Activated naive CD8-positive, alpha-beta T cell treated with anti-CD3 and anti-CD28 coated beads for 36 hours (primary cell): ENCODE measurements around the gene POLR1B. TPM values are rescaled to one million over a fixed set of nuclear protein-coding genes. Genes with fewer than 3 reads are reported as not detected.
"Not testable (repeated sequence)": the region's sequence is repeated elsewhere in the genome, so short reads cannot be mapped to it uniquely, and the experiment has no call there.

Experiments used
- DNase-seq: peaks from one replicate; pipeline ENCODE4 v3.0.0; 2021
- H3K27ac Mint-ChIP-seq: one replicate; pipeline ENCODE4 v1.8.0; 2022; ENCODE audit warnings: mild to moderate bottlenecking, moderate library complexity, mixed read lengths
- H3K27me3 Mint-ChIP-seq: one replicate; pipeline ENCODE4 v1.8.0; 2022; ENCODE audit warnings: mild to moderate bottlenecking, mixed read lengths
- H3K36me3 Mint-ChIP-seq: one replicate; pipeline ENCODE4 v1.8.0; 2021; ENCODE audit warnings: mild to moderate bottlenecking, mixed read lengths
- H3K4me1 Mint-ChIP-seq: one replicate; pipeline ENCODE4 v1.8.0; 2021; ENCODE audit warnings: mixed read lengths
- H3K4me3 Mint-ChIP-seq: one replicate; pipeline ENCODE4 v1.8.0; 2022; ENCODE audit warnings: mild to moderate bottlenecking, moderate library complexity, mixed read lengths
- H3K9me3 Mint-ChIP-seq: one replicate; pipeline ENCODE4 v1.8.0; 2022; ENCODE audit warnings: mixed read lengths
- total RNA-seq, 2 experiments: library from RNA; stranded (reverse); gene quantifications; one replicate each; pipeline ENCODE4 v1.2.3, GENCODE V29; 2021

POLR1B gene
- total RNA-seq, 2 experiments from 2014 or later = 71.2 to 80.8 TPM

- no peak overlapping the region for H3K4me3 Mint-ChIP-seq
- no peaks in the 10 kb centered on the region for H3K27me3 Mint-ChIP-seq
- no peaks in the 10 kb centered on the region for H3K36me3 Mint-ChIP-seq
- H3K27ac Mint-ChIP-seq = no peak overlapping the region
- H3K4me1 Mint-ChIP-seq = no peaks in the 10 kb centered on the region
- DNase-seq = no peak
- no peaks in the 10 kb centered on the region for H3K9me3 Mint-ChIP-seq
Measured at GRCh38 chr2:112605926-112606325, 63.7 kb downstream of the POLR1B start.

GRCh38 chr2:112606547-112606946, 64.3 kb downstream of the POLR1B start:
- no peaks in the 10 kb centered on the region for H3K4me1 Mint-ChIP-seq
- H3K36me3 Mint-ChIP-seq = no peaks in the 10 kb centered on the region
- no peaks in the 10 kb centered on the region for H3K9me3 Mint-ChIP-seq
- DNase-seq = no peak
- no peak overlapping the region for H3K27ac Mint-ChIP-seq
- no peak overlapping the region for H3K4me3 Mint-ChIP-seq
- no peaks in the 10 kb centered on the region for H3K27me3 Mint-ChIP-seq

- Mint-ChIP-seq H3K36me3 (no peaks in the 10 kb centered on the region), H3K9me3 (no peaks in the 10 kb centered on the region), H3K4me1 (no peaks in the 10 kb centered on the region), H3K27me3 (no peaks in the 10 kb centered on the region), H3K27ac (no peak overlapping the region), H3K4me3 (no peak overlapping the region)
- no peak for DNase-seq
Measured at GRCh38 chr2:112607680-112608438, 65.6 kb downstream of the POLR1B start.

GRCh38 chr2:112609320-112609719, 67.1 kb downstream of the POLR1B start:
- not testable (repeated sequence) for H3K27me3 Mint-ChIP-seq, H3K36me3 Mint-ChIP-seq, H3K9me3 Mint-ChIP-seq, H3K4me1 Mint-ChIP-seq, H3K4me3 Mint-ChIP-seq, DNase-seq, H3K27ac Mint-ChIP-seq

- not testable (repeated sequence) for H3K4me1 Mint-ChIP-seq, DNase-seq, H3K27ac Mint-ChIP-seq, H3K9me3 Mint-ChIP-seq, H3K27me3 Mint-ChIP-seq, H3K4me3 Mint-ChIP-seq, H3K36me3 Mint-ChIP-seq
Measured at GRCh38 chr2:112612283-112612682, 70.0 kb downstream of the POLR1B start.

GRCh38 chr2:112614201-112614840, 72.1 kb downstream of the POLR1B start:
- Mint-ChIP-seq H3K4me1 (no peaks in the 10 kb centered on the region), H3K27ac (no peak overlapping the region), H3K36me3 (no peaks in the 10 kb centered on the region), H3K9me3 (no peaks in the 10 kb centered on the region), H3K27me3 (no peaks in the 10 kb centered on the region), H3K4me3 (no peak overlapping the region)
- no peak for DNase-seq

- Mint-ChIP-seq H3K4me1 (no peaks in the 10 kb centered on the region), H3K4me3 (no peak overlapping the region), H3K9me3 (no peaks in the 10 kb centered on the region), H3K27me3 (no peaks in the 10 kb centered on the region), H3K27ac (no peak overlapping the region), H3K36me3 (no peaks in the 10 kb centered on the region)
- no peak for DNase-seq
Measured at GRCh38 chr2:112615051-112615450, 72.8 kb downstream of the POLR1B start.

GRCh38 chr2:112615798-112616197, 73.5 kb downstream of the POLR1B start:
- not testable (repeated sequence) for DNase-seq, H3K9me3 Mint-ChIP-seq, H3K4me1 Mint-ChIP-seq, H3K36me3 Mint-ChIP-seq, H3K27ac Mint-ChIP-seq, H3K4me3 Mint-ChIP-seq, H3K27me3 Mint-ChIP-seq

GRCh38 chr2:112618383-112618782, 76.1 kb downstream of the POLR1B start:
- H3K36me3 Mint-ChIP-seq = no peaks in the 10 kb centered on the region
- H3K27me3 Mint-ChIP-seq = no peaks in the 10 kb centered on the region
- no peak overlapping the region for H3K4me3 Mint-ChIP-seq
- no peaks in the 10 kb centered on the region for H3K9me3 Mint-ChIP-seq
- no peaks in the 10 kb centered on the region for H3K4me1 Mint-ChIP-seq
- no peak for DNase-seq
- H3K27ac Mint-ChIP-seq = no peak overlapping the region

GRCh38 chr2:112621790-112622527, 79.7 kb downstream of the POLR1B start:
- H3K27me3 Mint-ChIP-seq = no peaks in the 10 kb centered on the region
- no peaks in the 10 kb centered on the region for H3K36me3 Mint-ChIP-seq
- H3K27ac Mint-ChIP-seq = no peak overlapping the region
- no peak for DNase-seq
- H3K9me3 Mint-ChIP-seq = no peaks in the 10 kb centered on the region
- H3K4me3 Mint-ChIP-seq = no peak overlapping the region
- peaks cover 17% of the 10 kb centered on the region for H3K4me1 Mint-ChIP-seq

- H3K36me3 Mint-ChIP-seq = no peaks in the 10 kb centered on the region
- no peak for DNase-seq
- H3K27ac Mint-ChIP-seq = no peak overlapping the region
- H3K27me3 Mint-ChIP-seq = no peaks in the 10 kb centered on the region
- no peak overlapping the region for H3K4me3 Mint-ChIP-seq
- no peaks in the 10 kb centered on the region for H3K9me3 Mint-ChIP-seq
- H3K4me1 Mint-ChIP-seq = peaks cover 21% of the 10 kb centered on the region
Measured at GRCh38 chr2:112622528-112622849, 80.2 kb downstream of the POLR1B start.

GRCh38 chr2:112623913-112624777, 81.9 kb downstream of the POLR1B start:
- Mint-ChIP-seq H3K36me3 (no peaks in the 10 kb centered on the region), H3K4me3 (no peak overlapping the region), H3K9me3 (no peaks in the 10 kb centered on the region), H3K27ac (no peak overlapping the region), H3K4me1 (peaks cover 23% of the 10 kb centered on the region), H3K27me3 (no peaks in the 10 kb centered on the region)
- peak; percentile 76 for DNase-seq

GRCh38 chr2:112625474-112626114, 83.3 kb downstream of the POLR1B start:
- DNase-seq = no peak
- H3K9me3 Mint-ChIP-seq = no peaks in the 10 kb centered on the region
- peaks cover 36% of the 10 kb centered on the region for H3K4me1 Mint-ChIP-seq
- no peak overlapping the region for H3K4me3 Mint-ChIP-seq
- no peaks in the 10 kb centered on the region for H3K27me3 Mint-ChIP-seq
- no peaks in the 10 kb centered on the region for H3K36me3 Mint-ChIP-seq
- H3K27ac Mint-ChIP-seq = no peak overlapping the region

GRCh38 chr2:112626604-112627059, 84.4 kb downstream of the POLR1B start:
- H3K4me3 Mint-ChIP-seq = peak overlapping the region; percentile 7
- H3K4me1 Mint-ChIP-seq = peaks cover 43% of the 10 kb centered on the region
- H3K27ac Mint-ChIP-seq = no peak overlapping the region
- no peaks in the 10 kb centered on the region for H3K36me3 Mint-ChIP-seq
- H3K9me3 Mint-ChIP-seq = no peaks in the 10 kb centered on the region
- H3K27me3 Mint-ChIP-seq = no peaks in the 10 kb centered on the region
- peak; percentile 63 for DNase-seq
